Right cardiac atrium (tissue), 5 donors: ENCODE results near the gene BPGM. TPM values are rescaled to one million over a fixed set of nuclear protein-coding genes. Genes with fewer than 3 reads are reported as not detected.

Experiments used
- ATAC-seq, 2 donors: fragments of 200-7000 bp; cut with Tn5 transposase; one replicate each; pipeline versions ENCODE4 v1.8.0 to v1.9.1; 2020; ENCODE audit warnings: moderate library complexity in 2 of 2, mild to moderate bottlenecking in 1 of 2
- DNase-seq, 3 donors: peaks; one replicate each; pipeline ENCODE4 v3.0.0-alpha.2; 2020
- H3K27ac ChIP-seq: one replicate; pipeline ENCODE4 v1.5.1; 2013; ENCODE audit warnings: mild to moderate bottlenecking, low read length, control low read depth, moderate library complexity
- H3K27me3 ChIP-seq: one replicate; pipeline ENCODE4 v1.6.1; 2013; ENCODE audit not compliant: control insufficient read depth, insufficient read depth
- H3K4me1 ChIP-seq: one replicate; pipeline ENCODE4 v1.6.1; 2013; ENCODE audit warnings: low read length; ENCODE audit not compliant: control insufficient read depth, insufficient read depth
- H3K4me3 ChIP-seq: one replicate; pipeline ENCODE4 v1.5.1; 2013; ENCODE audit warnings: low read length, control low read depth
- H3K9me3 ChIP-seq: one replicate; pipeline ENCODE4 v1.6.1; 2013; ENCODE audit warnings: low read length; ENCODE audit not compliant: control insufficient read depth
- WGBS: extraction: QIAGEN DNeasy Blood & Tissue Kit; methylation state at CpG from one replicate; pipeline ENCODE4 v1.1.7; 2013; 5-methylcytosine and 5-hydroxymethylcytosine counted together
- intact Hi-C, 4 donors: fragments of 100-400 bp; cut with DNase I; formaldehyde crosslinking; loops; one replicate each; pipeline versions ENCODE4 v1.11.0 to v1.14.0; 2022 to 2023
- polyA plus RNA-seq: library from polyadenylated mRNA; stranded (reverse); fragments of 200-250 nt; gene quantifications from one replicate; pipeline ENCODE4 v1.2.3, GENCODE V29; 2013
- total RNA-seq, 4 donors: library from RNA; stranded (reverse); fragmentation: NEBNext Ultra II Directional; extraction: Animal tissue kit (Norgen Biotek cat#: 25700); gene quantifications; one replicate each; pipeline ENCODE4 v1.2.1, GENCODE V29; 2021
- donor health status: healthy with polysubstance abuse.
- donor health status: DM: no; HTN: yes; CAD: no.
- donor health status: DM: no; HTN: no; CAD: no.
- donor health status: DM: no; HTN: yes; CAD: no; lungs with severe emphysema.
- donor health status: DM: yes; HTN: yes; CAD: no.

Gene BPGM
- total and polyA plus RNA-seq, 5 donors = 12.9 to 18.2 (median 15.0) TPM

GRCh38 chr7:134709197-134709596 lies 62.5 kb downstream of the BPGM start:
- ATAC-seq (no peak), DNase-seq (no peak)
- no peaks in the 10 kb centered on the region for H3K4me1 ChIP-seq
- H3K27ac ChIP-seq = no peak overlapping the region
- H3K9me3 ChIP-seq = no peaks in the 10 kb centered on the region
- intact Hi-C loops = no loop called here
- no peaks in the 10 kb centered on the region for H3K27me3 ChIP-seq
- 93% methylated on average over 2 of the region's 2 CpGs for WGBS
- H3K4me3 ChIP-seq = no peak overlapping the region

DNA sequence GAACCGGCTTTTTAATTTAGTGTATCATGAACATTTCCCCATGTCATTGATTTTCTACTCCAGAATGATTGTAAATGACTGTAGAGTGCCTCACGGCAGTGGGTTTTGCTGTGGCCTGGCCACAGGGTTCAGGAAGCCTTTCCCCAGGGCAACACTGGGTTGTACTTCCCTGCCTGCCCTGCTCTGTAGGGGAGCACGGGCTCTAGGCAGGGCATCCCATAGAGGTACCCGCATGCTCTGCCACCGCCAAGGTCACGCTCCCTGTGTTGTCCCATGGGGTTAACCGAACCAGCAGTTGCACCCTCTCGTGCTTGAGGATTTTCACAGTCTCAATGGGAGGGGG lies 63.8 kb downstream of the BPGM start:
- peak; percentile 18 to 53 for ATAC-seq
- no peaks in the 10 kb centered on the region for H3K9me3 ChIP-seq
- H3K27me3 ChIP-seq = no peaks in the 10 kb centered on the region
- H3K27ac ChIP-seq = no peak overlapping the region
- no peak for DNase-seq
- no peak overlapping the region for H3K4me3 ChIP-seq
- intact Hi-C loops = no loop called here
- H3K4me1 ChIP-seq = no peaks in the 10 kb centered on the region
- 82% methylated on average over 8 of the region's 8 CpGs for WGBS

GRCh38 chr7:134710854-134711624 lies 64.4 kb downstream of the BPGM start:
- H3K4me3 ChIP-seq = no peak overlapping the region
- WGBS = 56% methylated on average over 9 of the region's 9 CpGs
- no peaks in the 10 kb centered on the region for H3K4me1 ChIP-seq
- intact Hi-C loops = no loop called here
- no peaks in the 10 kb centered on the region for H3K9me3 ChIP-seq
- H3K27me3 ChIP-seq = no peaks in the 10 kb centered on the region
- DNase-seq (peak in 1 of 3 donors; percentile 62), ATAC-seq (peak; percentile 27 to 41)
- no peak overlapping the region for H3K27ac ChIP-seq

- intact Hi-C loops = no loop called here
- Histone ChIP-seq H3K9me3 (no peaks in the 10 kb centered on the region), H3K27ac (no peak overlapping the region), H3K27me3 (no peaks in the 10 kb centered on the region), H3K4me3 (no peak overlapping the region), H3K4me1 (no peaks in the 10 kb centered on the region)
- WGBS = 77% methylated on average over 4 of the region's 4 CpGs
- DNase-seq = no peak
- ATAC-seq = no peak
Observed at GRCh38 chr7:134712196-134712595, 65.5 kb downstream of the BPGM start.

- H3K4me1 ChIP-seq = peaks cover 2% of the 10 kb centered on the region
- H3K4me3 ChIP-seq = no peak overlapping the region
- ATAC-seq (no peak), DNase-seq (no peak)
- no peaks in the 10 kb centered on the region for H3K27me3 ChIP-seq
- WGBS = 90% methylated on average over 2 of the region's 2 CpGs
- H3K9me3 ChIP-seq = no peaks in the 10 kb centered on the region
- intact Hi-C loops = no loop called here
- no peak overlapping the region for H3K27ac ChIP-seq
Observed at GRCh38 chr7:134714470-134715205, 68.0 kb downstream of the BPGM start.

- intact Hi-C loops = no loop called here
- no peak overlapping the region for H3K4me3 ChIP-seq
- no peaks in the 10 kb centered on the region for H3K9me3 ChIP-seq
- peaks cover 2% of the 10 kb centered on the region for H3K4me1 ChIP-seq
- ATAC-seq = no peak
- no peak overlapping the region for H3K27ac ChIP-seq
- H3K27me3 ChIP-seq = no peaks in the 10 kb centered on the region
- no peak for DNase-seq
- 77% methylated on average over 2 of the region's 2 CpGs for WGBS
Observed at GRCh38 chr7:134718211-134718875, 71.7 kb downstream of the BPGM start.

DNA sequence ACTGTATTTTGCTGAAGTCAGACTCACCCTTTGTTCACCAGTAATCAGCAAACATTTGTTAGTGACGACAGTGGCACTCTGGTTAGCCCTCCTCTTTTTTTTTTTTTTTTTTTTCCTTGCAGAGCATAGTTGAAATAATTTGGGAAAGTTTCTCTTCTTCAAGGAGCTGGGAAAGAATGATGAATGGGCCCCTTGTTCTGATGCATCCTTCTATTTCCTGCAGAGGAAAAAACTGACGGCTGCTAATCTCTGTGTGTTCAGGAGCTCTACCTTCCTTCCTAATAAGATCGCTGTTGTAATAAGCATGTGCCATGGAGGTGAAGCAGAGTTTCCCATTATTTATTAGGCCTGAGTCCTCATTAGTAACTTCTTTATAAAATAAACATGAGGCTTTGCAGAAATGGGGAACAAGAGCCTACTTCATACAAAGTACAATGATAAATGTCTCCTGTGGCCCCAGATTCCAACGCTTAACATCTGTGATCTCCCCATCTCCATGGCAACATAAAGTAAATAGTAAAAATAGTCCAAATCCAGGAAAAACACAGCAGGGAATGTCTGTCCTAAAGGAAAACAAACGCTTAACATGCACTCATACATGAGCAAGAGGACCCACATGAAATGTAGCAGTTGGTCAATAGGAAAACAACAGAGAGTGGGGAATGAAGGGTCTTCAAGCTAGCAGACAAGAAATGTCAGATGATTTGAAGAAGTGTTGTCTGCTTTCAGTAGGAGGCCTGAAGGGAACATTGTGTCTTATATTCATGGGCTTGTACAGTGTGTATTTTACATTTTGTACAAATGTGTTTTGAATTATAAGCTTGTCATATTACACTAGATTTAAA lies 73.7 kb downstream of the BPGM start:
- Histone ChIP-seq H3K4me3 (no peak overlapping the region), H3K27me3 (no peaks in the 10 kb centered on the region), H3K9me3 (no peaks in the 10 kb centered on the region), H3K4me1 (peaks cover 2% of the 10 kb centered on the region), H3K27ac (peak overlapping the region; percentile 24)
- ATAC-seq (peak; percentile 67 to 85), DNase-seq (no peak)
- intact Hi-C loops = no loop called here
- WGBS = 28% methylated on average over 5 of the region's 5 CpGs

DNA sequence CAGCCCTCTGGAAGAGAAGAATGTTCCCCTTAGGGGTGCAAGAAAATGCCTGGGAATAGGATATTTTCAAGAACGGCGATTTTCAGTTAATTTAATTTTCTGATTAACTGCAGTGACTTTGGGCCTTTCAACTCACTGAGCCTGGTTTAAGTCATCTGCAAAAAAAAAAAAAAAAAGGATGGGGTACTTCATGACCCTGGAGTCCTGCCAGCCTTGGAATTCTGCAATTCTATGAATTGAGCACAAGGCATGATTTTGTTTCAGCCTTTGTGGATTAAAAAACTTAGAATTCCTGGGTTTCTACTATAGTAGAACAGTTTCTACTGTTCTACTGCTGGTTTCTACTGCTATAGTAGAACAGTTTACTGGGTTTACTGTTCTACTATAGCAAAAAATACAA lies 74.5 kb downstream of the BPGM start:
- 58% methylated on average over 2 of the region's 2 CpGs for WGBS
- no peaks in the 10 kb centered on the region for H3K27me3 ChIP-seq
- H3K4me1 ChIP-seq = peaks cover 2% of the 10 kb centered on the region
- peak overlapping the region; percentile 84 for H3K27ac ChIP-seq
- no peak for ATAC-seq
- H3K4me3 ChIP-seq = no peak overlapping the region
- intact Hi-C loops = no loop called here
- no peak for DNase-seq
- H3K9me3 ChIP-seq = no peaks in the 10 kb centered on the region

DNA sequence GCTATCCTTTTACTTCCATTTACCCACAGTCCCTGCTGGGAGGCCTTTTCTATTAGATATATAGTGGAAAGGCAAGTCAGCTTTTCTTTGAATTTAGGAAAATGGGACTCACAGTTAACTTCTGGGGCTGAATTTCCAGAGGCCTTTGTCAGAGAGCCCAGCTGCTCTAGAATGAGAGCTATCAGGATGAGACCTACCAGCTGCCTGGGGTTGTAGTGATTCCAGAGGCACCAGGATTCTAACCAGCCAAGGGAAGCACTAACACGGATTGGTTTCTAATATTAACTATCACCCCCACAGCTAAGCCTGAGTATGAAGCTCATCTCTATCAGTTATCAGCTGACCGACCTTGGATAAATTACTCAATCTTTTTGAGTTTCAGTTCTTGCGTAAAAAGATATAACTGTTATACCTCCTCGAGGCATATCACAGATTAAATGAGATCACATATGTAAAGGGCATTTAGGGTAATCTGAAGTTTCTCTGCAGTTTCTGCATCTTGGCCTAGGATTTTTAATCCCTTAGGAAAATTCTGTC lies 76.2 kb downstream of the BPGM start:
- intact Hi-C loops = no loop called here
- Histone ChIP-seq H3K4me1 (peaks cover 2% of the 10 kb centered on the region), H3K4me3 (no peak overlapping the region), H3K27me3 (no peaks in the 10 kb centered on the region), H3K9me3 (no peaks in the 10 kb centered on the region), H3K27ac (no peak overlapping the region)
- ATAC-seq = no peak
- 53% methylated on average over 4 of the region's 4 CpGs for whole genome bisulfite sequencing
- peak in 1 of 3 donors; percentile 32 for DNase-seq

GRCh38 chr7:134723892-134724291 lies 77.2 kb downstream of the BPGM start:
- H3K4me1 ChIP-seq = peaks cover 2% of the 10 kb centered on the region
- intact Hi-C loops = no loop called here
- ATAC-seq = no peak
- no peak overlapping the region for H3K27ac ChIP-seq
- no peak overlapping the region for H3K4me3 ChIP-seq
- H3K9me3 ChIP-seq = no peaks in the 10 kb centered on the region
- H3K27me3 ChIP-seq = no peaks in the 10 kb centered on the region
- DNase-seq = peak in 1 of 3 donors; percentile 36
- 56% methylated on average over 5 of the region's 5 CpGs for WGBS
